ENCODE results near the gene ECI1.

Gene ECI1, protein sequence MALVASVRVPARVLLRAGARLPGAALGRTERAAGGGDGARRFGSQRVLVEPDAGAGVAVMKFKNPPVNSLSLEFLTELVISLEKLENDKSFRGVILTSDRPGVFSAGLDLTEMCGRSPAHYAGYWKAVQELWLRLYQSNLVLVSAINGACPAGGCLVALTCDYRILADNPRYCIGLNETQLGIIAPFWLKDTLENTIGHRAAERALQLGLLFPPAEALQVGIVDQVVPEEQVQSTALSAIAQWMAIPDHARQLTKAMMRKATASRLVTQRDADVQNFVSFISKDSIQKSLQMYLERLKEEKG

DNA sequence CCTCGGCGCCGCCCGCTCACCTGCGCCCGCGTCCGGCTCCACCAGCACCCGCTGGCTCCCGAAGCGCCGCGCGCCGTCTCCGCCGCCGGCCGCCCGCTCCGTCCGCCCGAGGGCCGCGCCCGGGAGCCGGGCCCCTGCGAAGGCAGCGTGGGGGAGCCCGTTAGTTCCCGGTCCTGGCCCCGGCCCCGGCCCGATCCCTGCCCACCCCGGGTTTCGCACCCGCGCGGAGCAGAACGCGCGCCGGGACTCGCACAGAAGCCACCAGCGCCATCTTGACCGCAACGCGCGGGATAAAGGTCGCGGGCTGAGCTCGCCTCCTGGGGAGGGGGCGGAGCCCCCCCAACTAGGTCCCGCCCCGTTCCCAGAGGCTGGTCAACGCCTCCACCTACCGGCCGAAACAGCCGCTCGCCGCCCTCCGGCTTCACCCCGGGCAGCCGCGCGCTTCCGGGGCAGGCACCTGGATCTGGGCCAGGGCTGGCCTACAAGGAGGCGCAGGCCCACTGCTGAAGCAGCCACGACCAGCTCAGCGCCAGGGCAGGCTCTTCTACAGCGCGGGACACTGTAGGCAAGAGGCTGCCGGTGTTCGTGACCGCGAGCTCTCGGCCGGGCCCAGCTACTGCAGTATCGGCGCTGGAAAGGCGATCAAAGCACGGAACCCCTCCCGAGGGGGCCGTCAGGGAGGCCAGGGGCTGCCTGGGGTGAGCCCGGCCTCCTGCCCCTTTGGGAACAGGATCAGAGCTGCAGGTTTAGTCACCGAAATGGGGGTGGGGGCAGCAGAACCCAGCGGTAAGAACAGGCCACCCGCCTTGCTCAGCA lies at the start of gene ECI1:
Gene ECI1 (minus strand): TSS at position 292 of the 816 bp plus-strand sequence. CDS start 21 bp downstream, at position 271.
- DNase-seq, result peak; percentile 96

DNA sequence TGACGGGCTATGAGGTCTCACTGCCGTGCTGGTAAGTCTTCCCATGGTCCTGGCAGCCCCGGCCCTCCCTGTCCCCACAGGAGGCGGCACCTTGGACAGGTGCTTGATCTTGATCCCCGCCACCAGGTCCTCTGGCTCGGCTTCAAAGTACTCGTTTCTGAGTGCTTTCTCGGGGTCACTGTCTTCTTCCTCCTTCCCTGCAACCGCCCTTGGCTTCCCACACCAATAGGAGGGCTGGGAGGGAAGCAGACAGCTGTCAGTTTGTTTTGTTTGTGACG lies 48.5 kb upstream of the ECI1 start:
- DNase-seq, result no peak

DNA sequence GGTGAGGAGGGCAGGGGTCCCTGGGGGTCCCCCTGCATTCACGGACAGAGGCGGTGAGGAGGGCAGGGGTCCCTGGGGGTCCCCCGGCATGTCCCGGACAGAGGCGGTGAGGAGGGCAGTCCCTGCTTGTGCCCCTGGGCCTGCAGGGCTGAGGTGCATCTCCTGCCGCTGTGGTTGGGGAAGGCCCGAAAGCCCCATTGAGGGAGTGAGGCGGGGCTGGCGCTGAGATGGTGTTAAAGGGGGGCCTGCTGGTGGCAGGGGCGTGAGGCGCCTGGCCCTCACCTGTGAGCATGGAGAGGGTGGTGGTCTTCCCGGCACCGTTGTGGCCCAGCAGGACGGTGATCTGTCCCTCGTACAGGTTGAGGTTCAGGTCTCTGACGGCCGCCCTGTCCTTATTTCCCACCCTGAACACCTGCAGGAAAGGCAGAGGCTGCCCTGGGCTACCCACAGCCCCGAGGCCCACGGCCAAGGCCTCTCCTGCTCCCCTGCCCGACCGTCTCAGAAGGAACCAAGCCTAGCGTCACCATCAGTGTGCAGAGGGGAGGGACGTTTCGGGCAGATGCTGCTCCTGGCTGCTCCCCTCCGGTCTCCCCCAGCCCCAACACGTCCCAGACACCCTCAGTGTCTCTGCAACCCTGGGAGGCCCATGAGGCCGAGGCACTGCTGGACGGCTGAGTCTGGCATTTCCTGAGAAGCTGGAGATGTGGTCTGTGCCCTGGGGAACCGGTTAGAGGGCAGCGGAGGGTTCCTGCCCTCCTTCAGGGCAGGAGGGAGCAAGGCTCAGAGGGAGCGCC lies 47.9 kb upstream of the ECI1 start:
- no peak for DNase-seq

DNA sequence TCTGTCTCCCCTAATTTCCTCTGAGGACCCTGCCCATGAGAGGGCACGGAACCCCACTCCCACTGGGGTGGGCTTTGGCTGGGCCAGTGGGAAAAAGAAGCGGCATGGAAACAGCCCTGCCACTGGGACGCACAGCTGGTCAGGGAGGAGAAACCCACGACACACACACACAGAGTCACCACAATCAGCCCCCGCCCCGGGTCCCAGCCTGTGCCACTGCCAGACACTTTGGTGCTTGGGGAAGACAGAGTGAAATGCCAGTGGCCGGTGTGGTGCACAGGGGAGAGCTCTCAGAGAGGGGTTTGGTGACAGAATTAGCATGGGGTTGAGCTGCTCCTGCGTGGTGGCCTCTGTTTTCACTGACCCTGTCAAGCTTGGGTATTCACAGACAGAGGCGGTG lies 47.2 kb upstream of the ECI1 start:
- no peak for DNase-seq

DNA sequence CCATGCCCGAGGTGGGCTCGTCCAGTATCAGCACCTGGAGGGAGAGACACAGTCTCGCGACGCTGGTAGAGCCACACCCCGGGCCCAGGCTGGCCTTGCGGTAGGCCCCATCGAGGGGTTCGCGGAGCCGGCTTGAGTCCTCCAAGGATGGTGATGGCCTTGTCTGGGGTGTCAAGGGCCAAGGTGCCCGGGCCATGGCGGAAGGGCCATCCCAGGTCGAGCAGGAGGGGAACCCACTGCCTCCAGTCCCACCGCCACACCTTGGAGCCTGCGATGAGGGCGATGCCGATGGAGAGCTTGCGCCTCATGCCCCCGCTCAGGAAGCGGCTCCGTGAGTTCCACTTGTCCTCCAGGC lies 46.1 kb upstream of the ECI1 start:
- DNase-seq, result no peak

DNA sequence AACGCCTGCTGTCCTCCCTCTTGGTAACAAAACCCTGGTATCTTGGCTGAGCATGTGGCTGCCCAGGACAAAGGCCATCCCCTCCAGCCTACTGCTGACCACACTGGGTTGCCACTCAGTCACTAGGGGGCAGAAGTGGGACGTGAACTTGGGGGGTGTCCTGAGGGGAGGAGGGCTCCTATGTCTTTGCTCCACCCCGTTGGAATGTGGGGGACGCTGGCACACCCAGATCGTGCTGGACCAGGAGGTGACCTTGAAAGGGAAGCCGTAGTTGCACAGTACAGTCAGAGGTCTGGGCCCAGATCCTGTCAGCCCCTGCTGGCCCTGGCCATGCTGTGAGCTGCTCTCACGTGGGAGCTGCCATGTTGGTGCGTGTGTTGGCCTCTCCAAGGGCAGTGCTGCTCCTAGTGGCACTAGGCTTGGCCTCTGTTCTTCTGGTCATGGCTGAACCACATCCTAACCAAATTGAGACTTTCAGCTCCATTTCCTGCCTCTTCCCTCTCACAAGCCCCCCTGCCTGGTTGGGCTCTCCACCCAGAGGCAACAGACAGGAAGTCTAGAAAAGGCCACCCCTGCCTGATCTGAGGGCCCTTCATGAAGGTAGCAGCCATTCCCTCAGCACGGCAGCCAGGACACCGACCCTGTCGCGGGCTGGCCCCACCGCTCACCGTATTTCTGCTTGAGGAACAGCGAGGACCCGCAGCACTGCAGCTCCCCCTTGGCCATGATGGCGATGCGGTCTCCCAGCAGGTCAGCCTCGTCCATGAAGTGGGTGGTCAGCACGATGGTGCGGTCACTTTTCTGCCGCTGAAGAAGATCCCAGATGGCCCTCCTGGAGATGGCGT lies 45.5 kb upstream of the ECI1 start:
- no peak for DNase-seq

DNA sequence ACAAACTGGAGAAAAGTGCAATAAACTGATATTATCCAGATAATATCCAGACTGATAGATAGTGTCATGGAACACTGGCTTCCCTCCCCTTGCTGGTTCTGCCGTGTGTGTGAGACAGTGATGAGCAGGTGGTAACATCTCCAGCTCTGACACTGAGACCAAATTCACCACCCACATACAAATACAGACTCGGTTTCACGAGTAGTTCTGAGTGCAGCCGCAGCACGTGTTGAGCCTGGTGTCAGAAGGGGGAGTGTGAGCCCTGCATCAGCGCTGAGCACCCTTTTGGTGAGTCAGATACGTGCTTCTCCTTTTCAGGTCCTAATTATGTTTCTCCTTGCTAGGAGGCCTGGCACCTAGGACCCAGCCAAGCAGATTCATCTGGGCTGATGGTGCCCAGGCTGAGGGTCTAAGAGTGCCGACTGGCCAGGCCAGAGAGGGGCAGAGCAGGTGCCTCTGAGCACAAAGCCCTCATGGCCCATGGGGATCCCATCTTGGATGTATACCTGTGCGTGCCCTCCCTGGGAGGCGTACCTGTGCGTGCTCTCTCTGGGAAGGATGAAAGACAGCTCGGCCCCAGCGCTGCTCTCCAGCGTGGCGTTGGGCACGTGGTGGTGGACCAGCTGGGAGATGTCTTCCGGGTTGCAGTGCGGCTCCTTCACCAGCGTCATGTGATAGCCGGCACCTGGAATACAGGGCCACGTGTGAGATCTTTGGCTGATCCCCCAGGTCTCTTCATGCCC lies 43.8 kb upstream of the ECI1 start:
- DNase-seq, result no peak

DNA sequence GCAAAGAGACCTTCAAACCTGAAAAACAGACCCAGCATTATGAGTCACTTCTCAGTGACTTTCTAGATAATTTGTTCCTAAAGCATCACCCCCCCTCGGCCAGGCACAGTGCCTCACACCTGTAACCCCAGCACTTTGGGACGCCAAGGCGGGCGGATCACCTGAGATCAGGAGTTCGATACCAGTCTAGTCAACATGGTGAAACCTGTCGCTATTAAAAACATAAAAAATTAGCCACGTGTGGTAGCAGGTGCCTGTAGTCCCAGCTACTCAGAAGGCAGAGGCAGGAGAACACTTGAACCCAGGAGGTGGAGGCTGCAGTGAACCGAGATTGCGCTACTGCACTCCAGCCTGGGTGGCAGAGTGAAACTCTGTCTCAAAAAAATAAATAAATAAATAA lies 40.8 kb upstream of the ECI1 start:
- DNase-seq, result no peak

DNA sequence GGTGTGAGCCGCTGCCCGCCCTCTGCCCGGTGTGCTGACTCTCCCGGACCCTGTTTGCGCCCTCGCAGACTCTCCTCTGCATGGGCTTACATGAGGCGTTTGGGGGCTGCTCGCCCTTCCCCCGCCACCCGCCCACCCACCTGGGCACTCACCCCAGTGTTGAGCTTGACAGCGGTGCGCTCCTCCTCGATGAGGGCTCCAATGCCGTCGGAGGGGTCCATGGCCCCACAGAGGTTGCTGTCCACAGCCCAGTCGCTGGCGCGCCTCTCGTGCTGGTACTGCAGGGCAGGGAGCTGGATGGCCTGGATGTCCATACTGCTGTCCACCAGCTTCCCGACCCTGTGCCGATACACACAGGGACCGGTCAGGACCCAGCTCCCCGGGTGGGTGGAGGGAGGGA lies 37.9 kb upstream of the ECI1 start:
- no peak for DNase-seq

DNA sequence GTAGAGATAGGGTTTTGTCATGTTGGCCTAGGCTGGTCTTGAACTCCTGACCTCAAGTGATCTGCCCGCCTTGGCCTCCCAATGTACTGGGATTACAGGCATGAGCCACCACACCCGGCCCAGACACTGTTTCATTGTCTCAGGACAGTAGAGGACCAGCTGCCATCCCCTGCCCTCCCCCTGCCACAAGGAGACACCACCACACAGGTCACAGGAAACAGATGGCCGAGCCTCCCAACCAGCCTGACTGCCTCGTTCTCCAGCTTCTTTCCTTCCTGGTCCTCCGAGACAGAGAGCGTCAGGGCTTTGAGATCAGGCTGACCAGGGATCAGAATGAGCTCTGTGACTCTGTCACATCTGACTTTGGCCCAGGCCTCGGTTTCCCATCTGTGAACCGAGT lies 37.3 kb upstream of the ECI1 start:
- DNase-seq, result no peak

DNA sequence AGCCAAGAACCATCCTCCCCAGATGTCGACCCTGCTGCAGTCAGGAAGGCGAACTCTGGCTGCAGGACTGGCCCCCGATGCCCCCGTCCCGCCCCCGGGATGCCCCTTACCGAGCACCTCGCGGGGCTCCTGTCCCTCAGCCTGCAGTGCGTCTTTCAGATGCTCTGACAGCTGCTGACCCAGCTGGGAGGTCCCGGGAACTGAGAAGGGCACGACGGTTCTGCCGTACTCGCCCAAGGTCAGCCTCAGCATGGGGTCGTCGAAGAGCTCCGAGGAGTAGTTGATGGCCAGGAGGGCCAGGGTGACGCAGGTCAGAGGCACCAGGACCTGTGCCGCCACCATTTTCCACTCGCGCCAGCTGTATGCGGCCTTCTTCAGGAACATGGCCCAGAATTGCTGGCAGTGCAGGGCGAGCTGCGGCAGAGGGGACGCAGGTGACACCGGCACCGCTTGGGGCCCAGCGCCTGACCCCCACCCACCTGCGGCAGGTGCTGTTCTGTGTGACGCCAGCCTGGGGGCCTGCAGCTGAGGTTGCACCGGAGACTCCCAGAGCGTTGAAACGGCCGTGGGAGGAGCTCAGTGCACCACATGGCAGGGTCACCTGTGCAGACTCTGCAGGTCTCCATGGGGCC lies 36.6 kb upstream of the ECI1 start:
- DNase-seq, result no peak

DNA sequence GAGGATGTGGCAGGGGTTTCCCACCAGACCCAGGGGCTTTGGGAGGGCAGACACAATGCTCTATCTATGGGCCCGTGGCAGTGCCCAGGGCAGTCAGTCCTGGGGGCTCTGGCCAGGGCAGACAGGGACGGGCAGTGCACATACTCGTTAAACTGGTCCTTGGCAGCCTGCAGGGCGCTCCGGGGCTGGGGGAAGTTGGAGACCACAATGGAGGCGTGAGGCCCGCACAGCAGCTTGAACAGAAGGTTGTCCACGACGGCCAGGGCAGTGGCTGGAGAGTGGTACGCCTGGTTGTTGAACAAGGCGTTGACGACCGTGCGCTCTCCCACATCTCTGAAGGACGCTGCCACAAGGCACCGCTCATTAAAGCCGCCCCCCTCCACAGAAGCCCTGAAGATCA lies 35.2 kb upstream of the ECI1 start:
- no peak for DNase-seq

DNA sequence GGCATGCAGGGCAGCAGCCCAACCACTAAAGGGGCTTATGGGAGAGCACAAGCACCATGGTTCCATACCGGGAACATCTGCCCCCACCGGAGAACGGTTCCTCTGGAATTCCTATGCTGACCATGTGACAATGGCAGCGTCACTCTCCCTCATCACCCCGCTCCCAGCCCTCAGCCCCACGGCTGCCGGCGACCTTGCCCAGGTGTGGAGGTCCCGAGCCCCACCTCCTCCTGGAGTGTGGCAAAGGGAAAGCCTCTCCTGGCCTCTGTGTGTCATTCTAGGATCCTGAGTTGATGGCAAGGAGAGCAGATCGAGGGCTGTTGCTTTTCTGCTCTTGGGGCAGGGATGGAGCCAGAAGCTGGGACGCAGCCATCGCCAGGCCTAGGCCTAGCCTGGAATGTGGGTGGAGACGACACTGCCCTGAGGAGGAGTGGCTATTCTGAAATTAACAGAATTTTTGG lies 34.4 kb upstream of the ECI1 start:
- no peak for DNase-seq

DNA sequence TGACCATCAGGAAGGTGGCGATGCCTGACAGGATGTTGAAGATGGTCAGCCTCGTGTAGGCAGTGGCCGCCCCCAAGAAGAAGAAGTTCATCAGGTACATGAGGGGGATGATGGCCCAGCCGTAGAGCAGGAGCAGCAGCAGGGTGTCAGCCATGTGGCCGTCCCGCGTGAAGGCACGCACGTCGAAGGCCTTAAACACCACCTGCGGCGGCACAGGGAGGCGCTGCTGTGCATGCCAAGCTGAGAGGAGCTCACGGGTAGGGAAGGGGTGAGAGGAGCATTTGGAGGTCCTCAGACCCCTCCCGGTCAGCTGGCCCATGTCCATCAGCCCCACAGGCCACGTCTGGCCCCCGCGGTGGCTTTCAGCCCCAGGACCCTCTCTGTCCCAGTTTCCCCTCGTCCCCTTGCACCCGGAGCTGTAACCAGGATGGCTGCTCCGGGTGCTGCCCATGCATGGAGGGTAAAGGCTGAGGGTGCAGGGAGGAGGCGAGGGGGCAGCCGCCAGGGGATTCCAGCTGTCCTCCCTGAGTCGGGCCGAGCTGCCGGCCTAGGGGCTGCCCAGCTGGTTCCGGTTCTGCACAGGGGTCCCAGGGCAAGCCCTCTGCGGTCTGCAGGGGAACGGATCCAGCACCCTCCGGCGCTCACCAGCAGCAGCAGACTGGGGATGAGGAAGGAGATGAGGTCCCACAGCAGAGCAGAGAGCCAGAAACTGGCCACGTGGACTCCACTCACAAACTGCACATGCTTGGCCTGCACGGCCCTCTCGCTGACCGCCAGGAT lies 33.6 kb upstream of the ECI1 start:
- no peak for DNase-seq

DNA sequence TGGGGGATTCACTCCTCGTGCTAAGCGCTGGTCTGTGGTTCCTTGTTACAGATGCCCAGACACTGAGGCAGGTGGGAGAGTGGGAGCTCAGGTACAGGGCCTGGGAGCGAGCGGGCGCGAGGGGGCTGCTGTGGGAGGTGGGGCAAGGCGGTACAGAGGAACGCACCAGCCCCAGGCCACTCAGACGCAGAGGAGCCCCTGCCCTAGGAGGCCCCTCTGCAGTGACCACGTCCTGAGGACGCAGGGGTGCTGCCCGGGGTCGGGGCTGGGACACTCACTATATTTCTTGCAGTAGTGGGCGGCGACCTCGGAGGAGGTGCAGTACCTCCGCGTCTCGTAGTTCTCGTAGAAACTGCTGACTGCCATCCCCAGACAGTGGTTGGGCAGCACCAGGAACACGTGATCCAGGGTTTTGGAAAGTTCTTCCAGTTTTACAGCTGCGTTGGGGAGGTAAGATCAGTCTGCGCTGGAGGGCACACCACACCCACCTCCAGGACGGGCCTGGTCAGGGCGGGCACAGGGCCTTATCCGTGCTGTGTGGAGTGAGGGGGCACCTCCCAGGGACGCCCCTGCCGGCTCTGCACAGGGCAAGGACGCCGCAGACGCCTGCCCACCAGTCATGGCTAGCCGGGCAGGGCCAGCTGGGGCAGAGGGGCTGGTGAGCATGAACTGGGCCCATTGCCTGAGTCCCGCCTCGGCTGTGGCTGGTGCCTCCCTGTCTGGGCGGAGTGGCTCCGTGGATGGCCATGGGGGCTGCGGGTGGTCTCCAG lies 32.8 kb upstream of the ECI1 start:
- no peak for DNase-seq

DNA sequence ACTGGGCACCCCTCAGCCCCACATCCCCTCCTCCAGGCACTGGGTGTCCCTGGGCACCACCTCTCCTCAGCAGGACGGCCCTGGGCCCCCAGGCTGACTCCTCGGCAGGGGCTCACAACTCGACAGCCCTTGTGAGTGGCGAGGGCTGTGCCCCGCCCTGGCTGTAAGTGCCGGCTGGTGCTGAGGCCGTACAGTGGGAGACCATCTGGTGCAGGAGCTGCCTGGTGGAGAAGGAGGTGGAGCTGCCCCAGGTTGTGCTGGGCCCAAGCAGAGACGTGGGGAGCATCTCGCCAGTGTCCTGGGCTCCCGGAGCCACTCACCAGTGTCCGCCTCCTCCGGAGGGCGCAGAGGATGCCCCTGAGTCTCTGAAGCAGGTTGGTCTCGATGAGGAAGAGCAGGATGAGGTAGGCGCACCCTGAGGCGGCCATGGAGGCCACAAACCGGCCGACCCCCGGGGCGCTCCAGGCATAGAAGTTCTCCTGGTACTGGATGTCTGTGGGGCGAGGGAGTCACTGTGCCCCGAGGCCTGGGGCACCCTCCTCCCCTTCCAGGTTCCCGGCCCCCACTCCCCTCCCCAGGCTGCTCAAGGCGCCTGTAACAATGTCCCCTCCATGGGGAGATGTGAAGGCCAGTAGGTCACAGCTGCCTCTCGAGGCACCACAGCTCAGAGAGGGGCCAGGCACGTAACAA lies 31.6 kb upstream of the ECI1 start:
- DNase-seq, result no peak

DNA sequence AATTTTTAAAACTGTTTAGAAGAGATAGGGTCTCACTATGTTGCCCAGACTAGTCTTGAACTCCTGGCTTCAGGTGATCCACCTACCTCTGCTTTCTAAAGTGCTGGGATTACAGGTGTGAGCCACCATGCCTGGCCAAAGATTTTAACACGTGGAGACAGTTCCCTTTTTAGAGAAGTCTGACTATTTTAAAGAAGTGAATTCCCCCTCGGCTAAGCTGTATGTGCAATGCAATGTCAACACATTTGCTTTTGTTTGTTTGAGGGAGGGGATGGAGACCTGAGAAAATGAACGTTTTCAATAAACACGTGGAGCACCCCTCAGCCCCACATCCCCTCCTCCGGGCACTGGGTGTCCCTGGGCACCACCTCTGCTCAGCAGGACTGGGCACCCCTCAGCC lies 30.9 kb upstream of the ECI1 start:
- DNase-seq, result no peak

DNA sequence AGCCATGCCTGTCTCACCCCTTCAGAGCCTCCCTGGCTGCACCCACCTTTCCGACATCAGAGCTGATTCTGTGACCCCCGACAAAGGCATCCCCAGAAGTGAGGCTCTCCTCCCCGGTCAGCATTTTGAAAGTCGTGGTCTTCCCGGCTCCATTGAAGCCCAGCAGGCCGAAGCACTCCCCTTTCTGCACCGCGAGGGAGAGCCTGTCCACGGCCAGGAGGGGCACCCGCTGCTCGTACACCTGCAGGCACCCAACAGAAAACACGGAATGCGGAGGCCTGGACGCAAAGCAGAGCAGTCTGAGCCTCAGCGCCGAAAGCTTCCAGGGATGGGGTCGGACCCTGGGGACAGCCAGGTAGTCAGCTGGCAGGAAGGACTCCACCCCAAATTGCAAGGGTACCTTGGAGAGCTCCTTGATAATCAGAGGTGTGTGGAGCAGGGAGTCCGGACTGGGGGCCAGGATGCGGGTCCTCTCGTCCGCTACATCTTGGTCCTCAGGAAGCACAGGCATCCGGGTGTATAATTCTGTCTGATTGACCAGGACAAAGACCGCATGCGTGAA lies 29.7 kb upstream of the ECI1 start:
- DNase-seq, result peak; percentile 16

DNA sequence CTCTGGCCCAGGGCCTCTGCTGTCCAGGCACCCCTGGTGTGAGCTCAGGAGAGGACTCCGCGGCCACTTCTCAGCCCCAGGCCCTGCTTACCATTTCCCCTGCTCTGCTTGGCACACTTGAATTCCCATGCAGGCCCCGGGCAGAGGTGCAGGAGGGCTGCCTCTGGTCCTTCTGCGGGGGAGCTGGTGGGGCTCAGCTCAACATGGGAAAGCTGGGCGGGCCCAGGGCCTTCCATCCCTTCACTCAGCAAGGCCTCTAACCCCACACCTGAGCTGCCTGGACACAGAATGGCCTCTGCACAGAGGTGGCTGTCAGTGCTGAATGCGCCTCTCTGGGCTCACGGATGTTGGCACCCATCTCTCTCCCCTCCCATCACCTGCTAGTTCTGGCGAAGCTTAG lies 29.1 kb upstream of the ECI1 start:
- DNase-seq, result no peak
